Colonic mucosa (tissue), 4 donors: ENCODE data around the gene MESD. TPM values are rescaled to one million over a fixed set of nuclear protein-coding genes. Genes with fewer than 3 reads are reported as not detected.

Experiments
- DNase-seq: peaks from one replicate; pipeline ENCODE4 v3.0.0-alpha.2; 2020
- H3K27ac ChIP-seq: fragments of 200-600 bp; one replicate; pipeline ENCODE4 v1.8.0; 2021
- H3K27me3 ChIP-seq: fragments of 200-600 bp; one replicate; pipeline ENCODE4 v1.8.0; 2021
- H3K36me3 ChIP-seq: fragments of 200-600 bp; one replicate; pipeline ENCODE4 v1.8.0; 2021
- H3K4me1 ChIP-seq: fragments of 200-600 bp; one replicate; pipeline ENCODE4 v1.8.0; 2021; ENCODE audit warnings: mild to moderate bottlenecking
- H3K4me3 ChIP-seq: fragments of 200-600 bp; one replicate; pipeline ENCODE4 v1.8.0; 2021
- H3K9ac ChIP-seq, 2 donors: one replicate each; pipeline ENCODE4 v1.7.0; 2013; ENCODE audit warnings: control low read depth in 2 of 2, low read depth in 2 of 2, low read length in 2 of 2
- H3K9me3 ChIP-seq: fragments of 200-600 bp; one replicate; pipeline ENCODE4 v1.8.0; 2021
- intact Hi-C: fragments of 100-400 bp; cut with DNase I; formaldehyde crosslinking; loops from one replicate; pipeline ENCODE4 v1.14.1; 2022
- total RNA-seq, 2 donors: library from RNA; stranded (reverse); fragmentation: NEBNext Ultra II Directional in 1 of 2; extraction: Animal tissue kit (Norgen Biotek cat#: 25700) in 1 of 2; gene quantifications; one replicate each; pipeline ENCODE4 v1.2.1, GENCODE V29; 2021
- TF ChIP-seq, protein P1 (sequence below): fragments of 200-600 bp; IDR thresholded peaks from one replicate; pipeline ENCODE4 v1.8.0; 2022; ENCODE audit warnings: antibody characterized with exemption, mild to moderate bottlenecking
- donor health status: healthy.
- donor health status: DM: no; HTN: no; CAD: no.
- donor health status: DM: no; HTN: no; CAD: no.

The MESD gene
- total RNA-seq, 2 donors from 2014 or later = 20.4 to 26.1 TPM

GRCh38 chr15:81000624-81001151 is 11.1 kb upstream of the MESD start, which contains the start of gene TLNRD1:
Gene TLNRD1, plus strand, starts transcription at chr15:81000923. Its CDS starts 1,349 bp downstream, at chr15:81002272.
- DNase-seq = peak; percentile 93
- intact Hi-C loops = no loop called here
- TF ChIP-seq, protein P1, sequence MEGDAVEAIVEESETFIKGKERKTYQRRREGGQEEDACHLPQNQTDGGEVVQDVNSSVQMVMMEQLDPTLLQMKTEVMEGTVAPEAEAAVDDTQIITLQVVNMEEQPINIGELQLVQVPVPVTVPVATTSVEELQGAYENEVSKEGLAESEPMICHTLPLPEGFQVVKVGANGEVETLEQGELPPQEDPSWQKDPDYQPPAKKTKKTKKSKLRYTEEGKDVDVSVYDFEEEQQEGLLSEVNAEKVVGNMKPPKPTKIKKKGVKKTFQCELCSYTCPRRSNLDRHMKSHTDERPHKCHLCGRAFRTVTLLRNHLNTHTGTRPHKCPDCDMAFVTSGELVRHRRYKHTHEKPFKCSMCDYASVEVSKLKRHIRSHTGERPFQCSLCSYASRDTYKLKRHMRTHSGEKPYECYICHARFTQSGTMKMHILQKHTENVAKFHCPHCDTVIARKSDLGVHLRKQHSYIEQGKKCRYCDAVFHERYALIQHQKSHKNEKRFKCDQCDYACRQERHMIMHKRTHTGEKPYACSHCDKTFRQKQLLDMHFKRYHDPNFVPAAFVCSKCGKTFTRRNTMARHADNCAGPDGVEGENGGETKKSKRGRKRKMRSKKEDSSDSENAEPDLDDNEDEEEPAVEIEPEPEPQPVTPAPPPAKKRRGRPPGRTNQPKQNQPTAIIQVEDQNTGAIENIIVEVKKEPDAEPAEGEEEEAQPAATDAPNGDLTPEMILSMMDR = no peak
- H3K4me3 ChIP-seq = peak within 1 kb of the TSS; percentile 69
- no peaks in the 10 kb centered on the region for H3K9me3 ChIP-seq
- H3K27ac ChIP-seq = peak within 1 kb of the TSS; percentile 99
- H3K9ac ChIP-seq = peak within 1 kb of the TSS; percentile 99
- H3K27me3 ChIP-seq = no peaks in the 10 kb centered on the region
- H3K36me3 ChIP-seq = no peaks in the 10 kb centered on the region
- peaks cover 11% of the 10 kb centered on the region for H3K4me1 ChIP-seq

- H3K27me3 ChIP-seq = no peaks in the 10 kb centered on the region
- intact Hi-C loops = no loop called here
- H3K9ac ChIP-seq = peak overlapping the region; percentile 99
- peaks cover 11% of the 10 kb centered on the region for H3K4me1 ChIP-seq
- peak overlapping the region; percentile 69 for H3K4me3 ChIP-seq
- no peaks in the 10 kb centered on the region for H3K9me3 ChIP-seq
- peak; percentile 41 for DNase-seq
- TF ChIP-seq, protein P1 = no peak
- H3K36me3 ChIP-seq = no peaks in the 10 kb centered on the region
- H3K27ac ChIP-seq = peak overlapping the region; percentile 99
These were observed 10.6 kb upstream of the MESD start for GRCh38 chr15:81000144-81000623.

DNA sequence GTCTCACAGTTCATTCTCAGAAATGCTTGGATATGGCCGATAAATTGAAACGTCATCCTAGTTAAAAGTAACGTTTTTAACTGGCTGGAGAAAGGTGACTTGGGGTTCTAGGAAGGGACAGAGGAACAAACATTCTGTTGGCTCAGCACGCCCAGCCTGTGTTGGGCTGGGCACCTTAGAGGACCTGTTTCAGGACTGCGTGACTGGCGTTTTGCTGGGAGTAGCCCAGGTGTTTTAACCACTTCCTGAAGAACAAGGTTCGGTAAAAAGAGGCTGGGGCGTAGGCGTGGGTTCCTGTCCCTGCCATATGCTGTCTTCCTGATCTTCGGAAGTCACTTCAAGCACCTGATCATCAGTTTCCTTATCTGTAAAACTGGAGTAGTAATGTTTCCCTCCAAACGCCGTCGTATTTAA is 10.0 kb upstream of the MESD start:
- Histone ChIP-seq H3K36me3 (no peaks in the 10 kb centered on the region), H3K27me3 (no peaks in the 10 kb centered on the region), H3K4me3 (peak overlapping the region; percentile 69), H3K27ac (peak overlapping the region; percentile 99), H3K4me1 (peaks cover 11% of the 10 kb centered on the region), H3K9me3 (no peaks in the 10 kb centered on the region), H3K9ac (peak overlapping the region in 1 of 2 donors; percentile 99)
- intact Hi-C loops = no loop called here
- DNase-seq = peak; percentile 86
- TF ChIP-seq, protein P1 = no peak

GRCh38 chr15:80998251-80998650 is 8.6 kb upstream of the MESD start:
- no peaks in the 10 kb centered on the region for H3K27me3 ChIP-seq
- no peaks in the 10 kb centered on the region for H3K36me3 ChIP-seq
- H3K27ac ChIP-seq = peak overlapping the region; percentile 7
- TF ChIP-seq, protein P1 = no peak
- DNase-seq = no peak
- no peak overlapping the region for H3K9ac ChIP-seq
- intact Hi-C loops = no loop called here
- peaks cover 7% of the 10 kb centered on the region for H3K4me1 ChIP-seq
- no peak overlapping the region for H3K4me3 ChIP-seq
- no peaks in the 10 kb centered on the region for H3K9me3 ChIP-seq

DNA sequence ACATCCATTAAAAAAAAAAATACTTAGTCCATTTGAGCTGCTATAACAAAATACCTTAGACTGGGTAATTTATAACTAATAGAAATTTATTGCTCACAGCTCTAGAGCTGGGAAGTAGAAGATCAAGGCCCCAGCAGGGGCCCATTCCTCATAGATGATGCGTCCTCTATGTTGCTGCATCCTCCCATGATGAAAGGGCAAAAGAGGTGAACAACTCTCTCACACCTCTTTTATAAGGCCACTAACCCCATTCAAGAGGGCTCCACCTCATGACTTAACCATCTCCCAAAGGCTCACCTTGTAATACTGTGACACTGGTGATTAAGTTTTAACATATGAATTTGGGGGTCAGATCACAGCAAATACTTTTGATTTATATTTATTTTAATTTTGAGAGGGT is 8.1 kb upstream of the MESD start:
- Histone ChIP-seq H3K27me3 (no peaks in the 10 kb centered on the region), H3K9ac (no peak overlapping the region), H3K27ac (no peak overlapping the region), H3K4me1 (peaks cover 2% of the 10 kb centered on the region), H3K4me3 (no peak overlapping the region), H3K9me3 (no peaks in the 10 kb centered on the region), H3K36me3 (no peaks in the 10 kb centered on the region)
- intact Hi-C loops = no loop called here
- DNase-seq = no peak
- TF ChIP-seq, protein P1 = no peak
